IMR-90 (cell line): ENCODE measurements around the gene LRTM1.

Experiments used
- CEBPB ChIP-seq: IDR thresholded peaks from 2 replicates; pipeline ENCODE4 v1.6.1; 2012; ENCODE audit warnings: low read depth, low read length, improper control_type of control experiment
- CTCF ChIP-seq: conservative IDR thresholded peaks from 2 replicates; pipeline ENCODE4 v1.5.1; 2012; ENCODE audit warnings: mild to moderate bottlenecking, low read depth, low read length, improper control_type of control experiment
- MXI1 ChIP-seq: IDR thresholded peaks from 2 replicates; pipeline ENCODE4 v1.6.1; 2012; ENCODE audit warnings: low read depth, mild to moderate bottlenecking, low read length, moderate library complexity, borderline replicate concordance
- POLR2A ChIP-seq: IDR thresholded peaks from 2 replicates; pipeline ENCODE4 v1.6.1; 2012; ENCODE audit warnings: mild to moderate bottlenecking, low read depth, low read length
- TF ChIP-seq, protein P1 (sequence below): fragments of 150-350 bp; IDR thresholded peaks from 2 replicates; pipeline ENCODE4 v1.6.1; 2017; ENCODE audit warnings: mild to moderate bottlenecking, antibody characterized with exemption, low read length, low read depth

GRCh38 chr3:54964081-54964480, 36.2 kb upstream of the LRTM1 start:
- TF ChIP-seq CTCF (no peak), CEBPB (no peak), POLR2A (no peak), MXI1 (no peak)
- TF ChIP-seq, protein P1, sequence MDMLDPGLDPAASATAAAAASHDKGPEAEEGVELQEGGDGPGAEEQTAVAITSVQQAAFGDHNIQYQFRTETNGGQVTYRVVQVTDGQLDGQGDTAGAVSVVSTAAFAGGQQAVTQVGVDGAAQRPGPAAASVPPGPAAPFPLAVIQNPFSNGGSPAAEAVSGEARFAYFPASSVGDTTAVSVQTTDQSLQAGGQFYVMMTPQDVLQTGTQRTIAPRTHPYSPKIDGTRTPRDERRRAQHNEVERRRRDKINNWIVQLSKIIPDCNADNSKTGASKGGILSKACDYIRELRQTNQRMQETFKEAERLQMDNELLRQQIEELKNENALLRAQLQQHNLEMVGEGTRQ: no peak
